Colonic mucosa (tissue), 4 donors: Measurements from ENCODE around the gene DACH1. TPM values are rescaled to one million over a fixed set of nuclear protein-coding genes. Genes with fewer than 3 reads are reported as not detected.

Experiments
- DNase-seq: peaks from one replicate; pipeline ENCODE4 v3.0.0-alpha.2; 2020
- H3K27ac ChIP-seq: fragments of 200-600 bp; one replicate; pipeline ENCODE4 v1.8.0; 2021
- H3K27me3 ChIP-seq: fragments of 200-600 bp; one replicate; pipeline ENCODE4 v1.8.0; 2021
- H3K36me3 ChIP-seq: fragments of 200-600 bp; one replicate; pipeline ENCODE4 v1.8.0; 2021
- H3K4me1 ChIP-seq: fragments of 200-600 bp; one replicate; pipeline ENCODE4 v1.8.0; 2021; ENCODE audit warnings: mild to moderate bottlenecking
- H3K4me3 ChIP-seq: fragments of 200-600 bp; one replicate; pipeline ENCODE4 v1.8.0; 2021
- H3K9ac ChIP-seq, 2 donors: one replicate each; pipeline ENCODE4 v1.7.0; 2013; ENCODE audit warnings: control low read depth in 2 of 2, low read depth in 2 of 2, low read length in 2 of 2
- H3K9me3 ChIP-seq: fragments of 200-600 bp; one replicate; pipeline ENCODE4 v1.8.0; 2021
- intact Hi-C: fragments of 100-400 bp; cut with DNase I; formaldehyde crosslinking; loops from one replicate; pipeline ENCODE4 v1.14.1; 2022
- total RNA-seq, 2 donors: library from RNA; stranded (reverse); fragmentation: NEBNext Ultra II Directional in 1 of 2; extraction: Animal tissue kit (Norgen Biotek cat#: 25700) in 1 of 2; gene quantifications; one replicate each; pipeline ENCODE4 v1.2.1, GENCODE V29; 2021
- TF ChIP-seq, protein P1 (sequence below): fragments of 200-600 bp; IDR thresholded peaks from one replicate; pipeline ENCODE4 v1.8.0; 2022; ENCODE audit warnings: antibody characterized with exemption, mild to moderate bottlenecking
- donor health status: healthy.
- donor health status: DM: no; HTN: no; CAD: no.
- donor health status: DM: no; HTN: no; CAD: no.

Gene DACH1
- total RNA-seq, 2 donors from 2014 or later, result 3.9 to 5.2 TPM

DNA sequence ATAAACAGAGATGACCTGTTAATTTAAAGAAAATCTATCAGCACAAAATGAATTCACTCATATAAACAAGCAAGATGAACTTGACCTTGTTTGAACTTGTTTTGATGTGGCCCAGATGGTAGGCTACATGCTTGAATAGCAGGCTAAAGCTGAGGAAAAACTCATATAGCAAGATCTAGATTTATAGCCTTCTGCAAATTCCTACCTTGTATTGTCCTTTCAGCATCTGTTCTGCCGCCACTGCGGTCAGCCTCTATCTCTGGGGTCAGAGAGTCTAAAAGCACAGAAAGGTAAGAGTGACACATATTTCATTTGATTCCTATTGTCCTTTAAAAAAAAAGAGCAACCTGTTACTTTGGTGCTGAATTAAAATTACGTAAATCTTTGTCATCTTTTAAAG is 392.1 kb downstream of the DACH1 start:
- H3K9ac ChIP-seq, result no peak overlapping the region
- no peaks in the 10 kb centered on the region for H3K27me3 ChIP-seq
- DNase-seq, result no peak
- H3K27ac ChIP-seq, result no peak overlapping the region
- H3K36me3 ChIP-seq, result no peaks in the 10 kb centered on the region
- intact Hi-C loops, result no loop called here
- H3K4me1 ChIP-seq, result no peaks in the 10 kb centered on the region
- TF ChIP-seq, protein P1, sequence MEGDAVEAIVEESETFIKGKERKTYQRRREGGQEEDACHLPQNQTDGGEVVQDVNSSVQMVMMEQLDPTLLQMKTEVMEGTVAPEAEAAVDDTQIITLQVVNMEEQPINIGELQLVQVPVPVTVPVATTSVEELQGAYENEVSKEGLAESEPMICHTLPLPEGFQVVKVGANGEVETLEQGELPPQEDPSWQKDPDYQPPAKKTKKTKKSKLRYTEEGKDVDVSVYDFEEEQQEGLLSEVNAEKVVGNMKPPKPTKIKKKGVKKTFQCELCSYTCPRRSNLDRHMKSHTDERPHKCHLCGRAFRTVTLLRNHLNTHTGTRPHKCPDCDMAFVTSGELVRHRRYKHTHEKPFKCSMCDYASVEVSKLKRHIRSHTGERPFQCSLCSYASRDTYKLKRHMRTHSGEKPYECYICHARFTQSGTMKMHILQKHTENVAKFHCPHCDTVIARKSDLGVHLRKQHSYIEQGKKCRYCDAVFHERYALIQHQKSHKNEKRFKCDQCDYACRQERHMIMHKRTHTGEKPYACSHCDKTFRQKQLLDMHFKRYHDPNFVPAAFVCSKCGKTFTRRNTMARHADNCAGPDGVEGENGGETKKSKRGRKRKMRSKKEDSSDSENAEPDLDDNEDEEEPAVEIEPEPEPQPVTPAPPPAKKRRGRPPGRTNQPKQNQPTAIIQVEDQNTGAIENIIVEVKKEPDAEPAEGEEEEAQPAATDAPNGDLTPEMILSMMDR, result no peak
- H3K4me3 ChIP-seq, result no peak overlapping the region
- H3K9me3 ChIP-seq, result no peaks in the 10 kb centered on the region

DNA sequence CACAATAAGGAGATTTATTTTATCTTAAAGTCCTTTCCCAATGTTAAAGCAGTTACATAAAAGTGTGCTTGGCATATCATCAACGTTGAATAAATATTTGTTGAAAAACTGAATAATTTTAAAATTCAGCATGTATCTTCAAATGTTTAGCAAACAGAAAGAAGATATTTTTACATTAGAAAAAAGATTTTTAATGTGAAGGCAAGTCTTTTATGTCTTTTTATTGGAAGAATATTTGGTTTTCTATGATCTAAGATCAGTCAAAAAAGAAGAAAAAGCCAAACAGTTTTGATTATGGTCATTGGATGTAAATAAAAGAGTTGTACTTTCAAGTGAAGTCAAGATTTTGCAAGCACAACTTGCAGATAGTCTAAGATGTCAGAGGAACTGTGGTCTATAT is 397.4 kb downstream of the DACH1 start:
- no peaks in the 10 kb centered on the region for H3K27me3 ChIP-seq
- no peak overlapping the region for H3K9ac ChIP-seq
- no peak overlapping the region for H3K27ac ChIP-seq
- TF ChIP-seq, protein P1, result no peak
- H3K9me3 ChIP-seq, result no peaks in the 10 kb centered on the region
- H3K36me3 ChIP-seq, result no peaks in the 10 kb centered on the region
- intact Hi-C loops, result no loop called here
- H3K4me1 ChIP-seq, result no peaks in the 10 kb centered on the region
- H3K4me3 ChIP-seq, result no peak overlapping the region
- no peak for DNase-seq

DNA sequence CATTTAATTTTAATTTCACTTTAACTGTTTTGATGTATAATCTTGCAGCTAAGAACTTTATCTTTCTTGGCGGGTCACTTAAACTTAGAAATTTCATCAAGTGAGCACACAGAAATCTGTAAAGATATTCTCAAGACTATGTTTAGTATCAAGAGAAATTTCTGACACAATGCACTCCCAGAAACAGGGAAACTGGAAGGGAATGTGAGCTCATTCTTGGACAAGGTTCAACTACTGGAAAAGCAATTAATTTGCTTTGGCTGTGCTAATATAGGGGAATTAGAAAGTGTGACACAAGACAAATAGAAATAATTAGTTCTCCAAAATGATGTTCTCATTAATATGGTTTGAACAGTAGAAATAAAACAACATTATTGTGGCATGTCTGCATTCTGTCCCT is 402.3 kb downstream of the DACH1 start:
- H3K9ac ChIP-seq, result no peak overlapping the region
- H3K4me3 ChIP-seq, result no peak overlapping the region
- H3K27ac ChIP-seq, result no peak overlapping the region
- no peak for DNase-seq
- intact Hi-C loops, result no loop called here
- H3K36me3 ChIP-seq, result no peaks in the 10 kb centered on the region
- no peaks in the 10 kb centered on the region for H3K27me3 ChIP-seq
- H3K9me3 ChIP-seq, result no peaks in the 10 kb centered on the region
- TF ChIP-seq, protein P1, result no peak
- H3K4me1 ChIP-seq, result no peaks in the 10 kb centered on the region

DNA sequence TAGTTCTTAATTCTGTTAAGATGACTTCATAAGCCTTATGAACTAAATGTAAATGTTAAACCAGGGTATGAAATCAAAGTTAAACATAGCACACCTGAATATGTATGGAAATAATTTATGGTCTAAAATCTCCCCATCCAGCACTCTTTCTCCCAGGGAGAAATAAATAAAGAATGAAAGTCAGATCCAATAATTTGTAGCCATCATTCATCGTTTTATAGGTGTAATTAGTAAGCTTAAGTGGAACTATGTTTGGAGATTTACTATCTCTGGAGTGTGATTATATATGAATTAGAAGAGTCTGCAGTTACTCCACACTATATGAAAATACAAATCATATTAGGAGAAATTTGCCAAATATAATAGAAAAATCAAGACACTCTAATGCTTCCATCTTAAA is 405.1 kb downstream of the DACH1 start:
- TF ChIP-seq, protein P1, result no peak
- H3K27ac ChIP-seq, result no peak overlapping the region
- no peaks in the 10 kb centered on the region for H3K9me3 ChIP-seq
- DNase-seq, result no peak
- no peak overlapping the region for H3K9ac ChIP-seq
- intact Hi-C loops, result no loop called here
- no peaks in the 10 kb centered on the region for H3K36me3 ChIP-seq
- no peaks in the 10 kb centered on the region for H3K27me3 ChIP-seq
- no peaks in the 10 kb centered on the region for H3K4me1 ChIP-seq
- H3K4me3 ChIP-seq, result no peak overlapping the region

DNA sequence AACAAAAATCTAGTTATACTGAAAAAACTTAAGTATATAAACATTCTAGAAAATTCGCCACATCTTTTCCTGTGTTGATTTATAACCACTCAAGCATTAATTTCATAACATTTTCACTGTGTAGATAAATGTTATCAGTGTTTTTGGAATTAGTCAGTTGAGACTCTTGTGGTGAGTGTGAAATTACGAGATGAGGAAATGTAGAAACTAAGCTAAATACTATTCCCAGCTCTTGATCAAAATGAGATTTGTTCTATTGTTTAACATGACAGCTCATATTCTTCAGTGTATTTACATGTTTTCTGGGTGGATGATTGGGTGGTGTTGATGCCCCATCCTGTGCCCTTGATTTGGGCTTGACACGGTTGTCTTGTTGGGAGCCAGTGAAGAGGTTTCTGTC is 406.8 kb downstream of the DACH1 start:
- Histone ChIP-seq H3K27me3 (no peaks in the 10 kb centered on the region), H3K4me3 (no peak overlapping the region), H3K27ac (no peak overlapping the region), H3K36me3 (no peaks in the 10 kb centered on the region), H3K9me3 (no peaks in the 10 kb centered on the region), H3K4me1 (no peaks in the 10 kb centered on the region), H3K9ac (no peak overlapping the region)
- no peak for DNase-seq
- TF ChIP-seq, protein P1, result no peak
- intact Hi-C loops, result no loop called here

DNA sequence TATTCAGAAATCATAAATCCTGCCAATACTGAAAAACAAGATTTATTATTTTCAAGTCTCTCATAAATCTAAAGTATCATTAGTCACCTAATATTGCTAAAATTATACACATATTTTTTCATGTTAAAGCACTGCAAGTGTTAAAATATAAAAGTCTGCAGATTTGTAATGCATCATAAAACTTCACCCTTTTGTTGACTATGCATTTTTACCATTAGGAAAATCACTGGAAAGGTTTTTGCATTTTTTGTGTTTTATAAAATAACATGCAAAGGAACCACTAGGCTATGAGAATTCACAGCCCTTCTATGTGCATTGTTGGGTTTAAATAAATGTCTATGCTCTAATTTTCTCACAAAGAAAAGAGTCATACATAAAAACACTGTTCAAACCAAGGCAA is 407.3 kb downstream of the DACH1 start:
- intact Hi-C loops, result no loop called here
- no peaks in the 10 kb centered on the region for H3K4me1 ChIP-seq
- H3K36me3 ChIP-seq, result no peaks in the 10 kb centered on the region
- TF ChIP-seq, protein P1, result no peak
- H3K4me3 ChIP-seq, result no peak overlapping the region
- no peaks in the 10 kb centered on the region for H3K27me3 ChIP-seq
- DNase-seq, result no peak
- no peak overlapping the region for H3K9ac ChIP-seq
- no peaks in the 10 kb centered on the region for H3K9me3 ChIP-seq
- H3K27ac ChIP-seq, result no peak overlapping the region
